Keratinocyte (primary cell): ENCODE measurements around the gene LSM3. TPM values are rescaled to one million over a fixed set of nuclear protein-coding genes. Genes with fewer than 3 reads are reported as not detected.

Source experiments
- DNase-seq: peaks from one replicate; pipeline ENCODE4 v3.0.0-alpha.2; 2011; ENCODE audit warnings: low read depth, missing footprints, low spot score
- FAIRE-seq: peaks from 2 replicates; lab custom pipeline; 2011; peaks lifted over from hg19 to GRCh38; lab: Jason Lieb, UNC
- H2AFZ ChIP-seq: 2 replicates; pipeline ENCODE4 v1.6.0; 2012; ENCODE audit warnings: low read length, control low read depth, inconsistent platforms; ENCODE audit not compliant: control insufficient read depth
- H3K27ac ChIP-seq: 2 replicates; pipeline ENCODE4 v1.5.1; 2011; ENCODE audit warnings: low read length; ENCODE audit not compliant: control insufficient read depth, insufficient read depth
- H3K27me3 ChIP-seq: 3 replicates; pipeline ENCODE4 v1.6.0; 2011; ENCODE audit warnings: low read length; ENCODE audit not compliant: control insufficient read depth, insufficient read depth; ENCODE audit errors: extremely low read depth
- H3K36me3 ChIP-seq, 2 experiments: 2 replicates in 1 of 2; 3 replicates in 1 of 2; pipeline ENCODE4 v1.5.1; 2011; ENCODE audit warnings: low read length in 2 of 2, mild to moderate bottlenecking in 1 of 2; ENCODE audit not compliant: control insufficient read depth in 2 of 2, insufficient read depth in 2 of 2; ENCODE audit errors: extremely low read depth in 1 of 2
- H3K4me1 ChIP-seq: 3 replicates; pipeline ENCODE4 v1.5.1; 2011; ENCODE audit warnings: low read length; ENCODE audit not compliant: control insufficient read depth, insufficient read depth; ENCODE audit errors: extremely low read depth
- H3K4me2 ChIP-seq: 3 replicates; pipeline ENCODE4 v1.6.0; 2011; ENCODE audit warnings: low read depth, low read length; ENCODE audit not compliant: control insufficient read depth, insufficient read depth; ENCODE audit errors: extremely low read depth
- H3K4me3 ChIP-seq, 3 experiments: fragments of 200-600 bp in 1 of 3; sonication (generic) in 1 of 3; 2 replicates in 2 of 3; 3 replicates in 1 of 3; pipeline ENCODE4 v1.5.1; 2011 to 2016; ENCODE audit warnings: low read length in 3 of 3, mild to moderate bottlenecking in 3 of 3, control low read depth in 2 of 3, inconsistent platforms in 1 of 3, low read depth in 1 of 3, mixed read lengths in 1 of 3, mixed run types in 1 of 3, moderate library complexity in 1 of 3; ENCODE audit not compliant: control insufficient read depth in 2 of 3, insufficient read depth in 2 of 3; ENCODE audit errors: extremely low read depth in 1 of 3
- H3K79me2 ChIP-seq: 2 replicates; pipeline ENCODE4 v1.6.0; 2012; ENCODE audit warnings: low read length; ENCODE audit not compliant: control insufficient read depth, insufficient read depth
- H3K9ac ChIP-seq: 3 replicates; pipeline ENCODE4 v1.6.0; 2011; ENCODE audit warnings: low read length; ENCODE audit not compliant: control insufficient read depth, insufficient read depth; ENCODE audit errors: extremely low read depth
- H3K9me1 ChIP-seq: 3 replicates; pipeline ENCODE4 v1.6.0; 2011; ENCODE audit warnings: low read length; ENCODE audit not compliant: control insufficient read depth, insufficient read depth; ENCODE audit errors: extremely low read depth
- H3K9me3 ChIP-seq: 2 replicates; pipeline ENCODE4 v1.5.1; 2012; ENCODE audit warnings: low read depth, low read length; ENCODE audit not compliant: control insufficient read depth
- H4K20me1 ChIP-seq: 3 replicates; pipeline ENCODE4 v1.6.0; 2011; ENCODE audit warnings: low read length; ENCODE audit not compliant: control insufficient read depth, insufficient read depth; ENCODE audit errors: extremely low read depth
- EZH2 ChIP-seq: IDR thresholded peaks from one replicate; pipeline ENCODE4 v1.6.1; 2012; ENCODE audit warnings: inconsistent platforms, mild to moderate bottlenecking, low read length, moderate library complexity
- dilution Hi-C: fragments of 300-500 bp; cut with MboI; formaldehyde crosslinking; loops from one replicate; pipeline ENCODE4 v1.7.0; 2020; ENCODE audit warnings: low sequenced_read_pairs; ENCODE audit not compliant: extremely low pct_ligation_motif_present
- polyA plus RNA-seq, 5 experiments: library from polyadenylated mRNA; depleted of rRNA in 3 of 5; stranded (reverse) in 3 of 5; stranded (forward) in 1 of 5; unstranded in 1 of 5; fragments of >200 nt; gene quantifications; 1 replicate in 1 of 5; 2 replicates in 3 of 5; 3 replicates in 1 of 5; pipeline versions ENCODE4 v1.2.1 to v1.2.3, GENCODE V29; 2011 to 2012; ENCODE audit warnings: missing spikeins in 2 of 5, low read depth in 1 of 5, low replicate concordance in 1 of 5
- TF ChIP-seq, protein P1 (sequence below), 3 experiments: IDR thresholded peaks in 1 of 3; conservative IDR thresholded peaks in 1 of 3; optimal IDR thresholded peaks in 1 of 3; 2 replicates in 2 of 3; 3 replicates in 1 of 3; pipeline versions ENCODE3 to v1.5.1; 2011; ENCODE audit warnings: low read length in 3 of 3, mild to moderate bottlenecking in 3 of 3, moderate library complexity in 2 of 3, control low read depth in 1 of 3, inconsistent platforms in 1 of 3; ENCODE audit not compliant: insufficient read depth in 2 of 3; ENCODE audit errors: extremely low read depth in 1 of 3

Gene LSM3
- polyA plus RNA-seq, 1 donor (not counting 4 experiments of a cell fraction or from before 2014, with no cell fraction given), result 26.1 TPM

DNA sequence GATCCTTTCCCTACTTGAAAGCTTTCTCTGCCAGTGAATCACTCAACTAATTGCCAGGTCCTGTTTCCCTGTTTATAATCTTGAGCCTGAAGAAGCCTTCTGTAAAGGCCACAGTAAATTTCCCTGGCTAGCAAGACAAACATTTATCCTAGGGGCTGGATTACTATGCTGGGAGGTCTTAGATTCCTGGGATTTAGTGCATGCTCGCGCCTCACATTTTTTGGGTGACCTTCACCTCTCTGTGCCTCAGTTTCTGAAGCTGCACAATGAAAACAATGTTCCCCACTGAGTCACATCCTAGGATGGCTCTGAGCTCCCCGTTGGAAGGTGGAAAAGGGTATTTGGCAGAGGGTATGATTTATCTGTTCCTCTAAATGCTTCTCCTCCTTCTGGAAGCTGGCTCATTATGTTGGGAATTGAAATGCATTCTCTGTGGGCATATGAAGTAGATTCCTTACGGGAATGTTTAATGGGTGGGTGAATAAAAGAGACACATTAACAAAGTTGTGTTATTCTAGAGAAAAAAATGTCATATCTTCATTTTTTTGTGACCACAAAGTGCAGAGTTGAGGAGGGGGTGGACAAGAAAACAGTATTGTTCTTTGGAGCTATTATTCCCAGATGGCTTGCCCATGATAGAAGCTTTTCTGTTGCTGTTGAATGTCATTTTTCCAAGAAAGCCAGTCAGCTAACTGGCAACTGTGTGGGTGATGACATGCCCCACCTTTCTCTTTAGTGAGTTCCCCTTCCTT is 32.4 kb downstream of the LSM3 start:
- no peak overlapping the region for H2AFZ ChIP-seq
- H3K4me3 ChIP-seq, result no peak overlapping the region
- no peak for DNase-seq
- H3K9ac ChIP-seq, result no peak overlapping the region
- no peak overlapping the region for H3K4me2 ChIP-seq
- no peaks in the 10 kb centered on the region for H3K36me3 ChIP-seq
- H3K79me2 ChIP-seq, result no peaks in the 10 kb centered on the region
- no peak for FAIRE-seq
- H3K9me1 ChIP-seq, result no peaks in the 10 kb centered on the region
- dilution Hi-C loops, result no loop called here
- no peak for TF ChIP-seq EZH2
- TF ChIP-seq, protein P1, sequence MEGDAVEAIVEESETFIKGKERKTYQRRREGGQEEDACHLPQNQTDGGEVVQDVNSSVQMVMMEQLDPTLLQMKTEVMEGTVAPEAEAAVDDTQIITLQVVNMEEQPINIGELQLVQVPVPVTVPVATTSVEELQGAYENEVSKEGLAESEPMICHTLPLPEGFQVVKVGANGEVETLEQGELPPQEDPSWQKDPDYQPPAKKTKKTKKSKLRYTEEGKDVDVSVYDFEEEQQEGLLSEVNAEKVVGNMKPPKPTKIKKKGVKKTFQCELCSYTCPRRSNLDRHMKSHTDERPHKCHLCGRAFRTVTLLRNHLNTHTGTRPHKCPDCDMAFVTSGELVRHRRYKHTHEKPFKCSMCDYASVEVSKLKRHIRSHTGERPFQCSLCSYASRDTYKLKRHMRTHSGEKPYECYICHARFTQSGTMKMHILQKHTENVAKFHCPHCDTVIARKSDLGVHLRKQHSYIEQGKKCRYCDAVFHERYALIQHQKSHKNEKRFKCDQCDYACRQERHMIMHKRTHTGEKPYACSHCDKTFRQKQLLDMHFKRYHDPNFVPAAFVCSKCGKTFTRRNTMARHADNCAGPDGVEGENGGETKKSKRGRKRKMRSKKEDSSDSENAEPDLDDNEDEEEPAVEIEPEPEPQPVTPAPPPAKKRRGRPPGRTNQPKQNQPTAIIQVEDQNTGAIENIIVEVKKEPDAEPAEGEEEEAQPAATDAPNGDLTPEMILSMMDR (optimal IDR thresholded peaks at IDR 0.05 in 1 of 3, IDR thresholded peaks at IDR 0.05 in 1 of 3, conservative IDR thresholded peaks at IDR 0.05 in 1 of 3; ENCODE audit: extremely low read depth in 1 of 3, insufficient read depth in 2 of 3, low read length in 3 of 3), result no peak
- H4K20me1 ChIP-seq, result no peaks in the 10 kb centered on the region
- H3K27me3 ChIP-seq, result no peaks in the 10 kb centered on the region
- H3K9me3 ChIP-seq, result no peaks in the 10 kb centered on the region
- H3K27ac ChIP-seq, result no peak overlapping the region
- H3K4me1 ChIP-seq, result no peaks in the 10 kb centered on the region

DNA sequence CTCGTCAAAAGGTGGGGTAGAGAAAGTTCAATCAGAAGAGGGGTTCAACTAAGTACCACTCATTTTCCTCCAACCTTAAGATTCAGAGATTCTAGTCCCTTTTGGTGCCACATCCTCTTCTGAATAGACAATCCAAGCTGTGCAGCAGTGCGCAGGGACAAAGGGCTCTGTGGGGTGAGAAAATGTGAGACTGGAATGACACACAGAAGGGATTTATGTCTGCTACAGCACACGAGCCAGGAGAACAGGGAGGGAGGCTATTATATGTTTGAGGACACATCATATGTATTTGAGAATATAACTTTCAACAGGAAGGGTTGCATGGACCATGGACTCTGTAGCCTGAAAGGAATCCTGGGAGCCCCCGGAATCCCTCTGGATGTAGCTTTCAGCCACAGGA is 33.0 kb downstream of the LSM3 start:
- H3K4me1 ChIP-seq, result no peaks in the 10 kb centered on the region
- H4K20me1 ChIP-seq, result no peaks in the 10 kb centered on the region
- H3K9ac ChIP-seq, result no peak overlapping the region
- no peaks in the 10 kb centered on the region for H3K79me2 ChIP-seq
- H3K27me3 ChIP-seq, result no peaks in the 10 kb centered on the region
- H3K9me3 ChIP-seq, result no peaks in the 10 kb centered on the region
- no peaks in the 10 kb centered on the region for H3K36me3 ChIP-seq
- H3K4me3 ChIP-seq, result no peak overlapping the region
- no peaks in the 10 kb centered on the region for H3K9me1 ChIP-seq
- no peak for TF ChIP-seq EZH2
- TF ChIP-seq, protein P1 (optimal IDR thresholded peaks at IDR 0.05 in 1 of 3, IDR thresholded peaks at IDR 0.05 in 1 of 3, conservative IDR thresholded peaks at IDR 0.05 in 1 of 3; ENCODE audit: extremely low read depth in 1 of 3, insufficient read depth in 2 of 3, low read length in 3 of 3), result no peak
- H3K4me2 ChIP-seq, result no peak overlapping the region
- DNase-seq (no peak), FAIRE-seq (no peak)
- dilution Hi-C loops, result no loop called here
- no peak overlapping the region for H3K27ac ChIP-seq
- no peak overlapping the region for H2AFZ ChIP-seq
